DOHH2 (cell line): Measurements from ENCODE around the gene ROR1.

Experiments
- H3F3A ChIP-seq: fragments of 200-600 bp; sonication (generic), shearing (Covaris generic); 2 replicates; pipeline ENCODE4 v1.6.0; 2016; ENCODE audit warnings: antibody characterized with exemption, mild to moderate bottlenecking; ENCODE audit not compliant: control insufficient read depth, insufficient read depth
- H3K27ac ChIP-seq: fragments of 200-600 bp; sonication (generic); 2 replicates; pipeline ENCODE4 v1.5.1; 2014; ENCODE audit warnings: low read depth, mild to moderate bottlenecking, low read length, moderate library complexity
- H3K27me3 ChIP-seq: fragments of 200-600 bp; sonication (generic); 2 replicates; pipeline ENCODE4 v1.6.1; 2014; ENCODE audit warnings: mild to moderate bottlenecking, low read length, mixed read lengths; ENCODE audit not compliant: control insufficient read depth
- H3K36me3 ChIP-seq: fragments of 200-600 bp; sonication (generic); 2 replicates; pipeline ENCODE4 v1.6.1; 2014; ENCODE audit warnings: mild to moderate bottlenecking, low read length, moderate library complexity, mixed read lengths; ENCODE audit not compliant: control insufficient read depth
- H3K4me1 ChIP-seq: fragments of 200-600 bp; sonication (generic); 2 replicates; pipeline ENCODE4 v1.6.1; 2014; ENCODE audit warnings: mild to moderate bottlenecking, low read length, mixed read lengths; ENCODE audit not compliant: control insufficient read depth
- H3K4me2 ChIP-seq: fragments of 200-600 bp; sonication (generic); 2 replicates; pipeline ENCODE4 v1.6.0; 2014; ENCODE audit warnings: mild to moderate bottlenecking, low read length, moderate library complexity
- H3K4me3 ChIP-seq: fragments of 200-600 bp; sonication (generic); 2 replicates; pipeline ENCODE4 v1.5.1; 2014; ENCODE audit warnings: mild to moderate bottlenecking, low read length, mixed read lengths
- H3K79me2 ChIP-seq: fragments of 200-600 bp; sonication (generic); 2 replicates; pipeline ENCODE4 v1.6.1; 2014; ENCODE audit warnings: mild to moderate bottlenecking, low read length, mixed read lengths; ENCODE audit not compliant: control insufficient read depth
- H3K9me2 ChIP-seq: fragments of 200-600 bp; sonication (generic); replicated peaks from 2 replicates; pipeline ENCODE4 v1.6.1; 2014; ENCODE audit warnings: mild to moderate bottlenecking, low read length, mixed read lengths; ENCODE audit not compliant: control insufficient read depth
- H3K9me3 ChIP-seq: fragments of 200-600 bp; sonication (generic); 2 replicates; pipeline ENCODE4 v1.6.1; 2014; ENCODE audit warnings: antibody characterized with exemption, low read length, mixed read lengths; ENCODE audit not compliant: control insufficient read depth, insufficient read depth
- H4K20me1 ChIP-seq: fragments of 200-600 bp; sonication (generic); 2 replicates; pipeline ENCODE4 v1.6.0; 2014; ENCODE audit warnings: low read depth, mild to moderate bottlenecking, antibody characterized with exemption, low read length, moderate library complexity; ENCODE audit not compliant: control insufficient read depth, insufficient read depth
- CTCF ChIP-seq: fragments of 200-600 bp; sonication (generic); IDR thresholded peaks from one replicate; pipeline ENCODE4 v1.5.1; 2014; ENCODE audit warnings: antibody characterized with exemption, mild to moderate bottlenecking, low read depth, low read length; ENCODE audit not compliant: poor library complexity, severe bottlenecking
- EZH2phosphoT487 ChIP-seq: fragments of 200-600 bp; sonication (generic); IDR thresholded peaks from 2 replicates; pipeline ENCODE4 v1.6.1; 2017; ENCODE audit warnings: borderline replicate concordance, mild to moderate bottlenecking, antibody characterized with exemption, low read length, moderate library complexity, mixed read lengths

Gene ROR1

GRCh38 chr1:63894627-63895265 lies 120.9 kb downstream of the ROR1 start:
- Histone ChIP-seq H3K4me2 (no peak overlapping the region), H3K27me3 (no peaks in the 10 kb centered on the region; the same call in 1 of the 2 replicates), H3K4me1 (peaks cover 36% of the 10 kb centered on the region), H3K9me3 (no peaks in the 10 kb centered on the region), H4K20me1 (no peaks in the 10 kb centered on the region), H3K4me3 (no peak overlapping the region), H3F3A (no peaks in the 10 kb centered on the region), H3K36me3 (no peaks in the 10 kb centered on the region), H3K27ac (no peak overlapping the region), H3K9me2 (no peaks in the 10 kb centered on the region), H3K79me2 (no peaks in the 10 kb centered on the region)
- TF ChIP-seq CTCF (no peak), EZH2phosphoT487 (no peak)

GRCh38 chr1:63896755-63897154 lies 122.9 kb downstream of the ROR1 start:
- no peaks in the 10 kb centered on the region; the same call in 1 of the 2 replicates for H3K27me3 ChIP-seq
- H3K36me3 ChIP-seq, result no peaks in the 10 kb centered on the region
- no peak overlapping the region for H3K27ac ChIP-seq
- no peaks in the 10 kb centered on the region for H3K79me2 ChIP-seq
- H4K20me1 ChIP-seq, result no peaks in the 10 kb centered on the region
- TF ChIP-seq EZH2phosphoT487, result no peak
- TF ChIP-seq CTCF, result no peak
- no peaks in the 10 kb centered on the region for H3F3A ChIP-seq
- peaks cover 22% of the 10 kb centered on the region for H3K4me1 ChIP-seq
- no peak overlapping the region for H3K4me2 ChIP-seq
- H3K4me3 ChIP-seq, result no peak overlapping the region
- H3K9me2 ChIP-seq, result no peaks in the 10 kb centered on the region
- H3K9me3 ChIP-seq, result no peaks in the 10 kb centered on the region

GRCh38 chr1:63898428-63899196 lies 124.8 kb downstream of the ROR1 start:
- no peak overlapping the region for H3K4me2 ChIP-seq
- H3K9me3 ChIP-seq, result no peaks in the 10 kb centered on the region
- H3K4me1 ChIP-seq, result peaks cover 4% of the 10 kb centered on the region
- no peak overlapping the region for H3K4me3 ChIP-seq
- TF ChIP-seq CTCF (no peak), EZH2phosphoT487 (no peak)
- H3K36me3 ChIP-seq, result no peaks in the 10 kb centered on the region
- no peaks in the 10 kb centered on the region for H4K20me1 ChIP-seq
- no peaks in the 10 kb centered on the region for H3K79me2 ChIP-seq
- no peaks in the 10 kb centered on the region for H3K9me2 ChIP-seq
- H3K27me3 ChIP-seq, result no peaks in the 10 kb centered on the region; the same call in 1 of the 2 replicates
- no peaks in the 10 kb centered on the region for H3F3A ChIP-seq
- no peak overlapping the region for H3K27ac ChIP-seq
